IMR-90 (cell line): ENCODE results near the gene MKNK2. TPM values are rescaled to one million over a fixed set of nuclear protein-coding genes. Genes with fewer than 3 reads are reported as not detected.

Experiments
- ATAC-seq: fragments of 200-7000 bp; cut with Tn5 transposase; 2 replicates; pipeline ENCODE4 v1.9.1; 2020; ENCODE audit warnings: low read depth, mild to moderate bottlenecking, moderate library complexity
- BruUV-seq: library from RNA; stranded (reverse); fragments of 400-500 nt; replicated peaks from 2 replicates; lab custom pipeline; 2021; lab: Mats Ljungman, UMichigan
- CTCF ChIA-PET: fragments of 300-600 bp; formaldehyde crosslinking; extraction: SDS; loops from one replicate; lab custom pipeline; 2021; ENCODE audit warnings: antibody characterized with exemption; lab: Yijun Ruan, JAX
- POLR2A ChIA-PET: fragments of 300-600 bp; sonication (Branson Sonifier 250); formaldehyde crosslinking; loops from one replicate; lab custom pipeline; 2022; ENCODE audit warnings: antibody characterized with exemption; ENCODE audit not compliant: unreplicated experiment; lab: Charles Lee
- DNase-seq: peaks from one replicate; pipeline ENCODE4 v3.0.0; 2013
- H2AFZ ChIP-seq: replicated peaks from 2 replicates; pipeline ENCODE3; 2013; ENCODE audit warnings: low read length, mild to moderate bottlenecking; ENCODE audit not compliant: poor library complexity
- H2AK5ac ChIP-seq: 2 replicates; pipeline ENCODE4 v1.6.1; 2013; ENCODE audit warnings: low read depth, low read length, inconsistent platforms
- H2AK9ac ChIP-seq: replicated peaks from 2 replicates; pipeline ENCODE3; 2013; ENCODE audit warnings: mild to moderate bottlenecking, low read depth, low read length, moderate library complexity; ENCODE audit not compliant: poor library complexity
- H2BK120ac ChIP-seq: 2 replicates; pipeline ENCODE4 v1.6.1; 2013; ENCODE audit warnings: low read depth, low read length, inconsistent platforms
- H2BK15ac ChIP-seq: 3 replicates; pipeline ENCODE4 v1.6.1; 2013; ENCODE audit warnings: low read depth, low read length, inconsistent platforms
- H2BK20ac ChIP-seq: 2 replicates; pipeline ENCODE4 v1.6.1; 2013; ENCODE audit warnings: low read depth, mild to moderate bottlenecking, inconsistent platforms, low read length, moderate library complexity
- H2BK5ac ChIP-seq: 2 replicates; pipeline ENCODE4 v1.6.1; 2013; ENCODE audit warnings: mild to moderate bottlenecking, low read depth, low read length, inconsistent platforms; ENCODE audit not compliant: poor library complexity, severe bottlenecking
- H3K14ac ChIP-seq: replicated peaks from 2 replicates; pipeline ENCODE4 v1.6.1; 2013; ENCODE audit warnings: low read depth, low read length, inconsistent platforms
- H3K18ac ChIP-seq: 2 replicates; pipeline ENCODE4 v1.6.1; 2013; ENCODE audit warnings: low read depth, low read length, control low read depth
- H3K23ac ChIP-seq: 2 replicates; pipeline ENCODE4 v1.6.1; 2013; ENCODE audit warnings: low read depth, low read length, inconsistent platforms
- H3K27ac ChIP-seq: 2 replicates; pipeline ENCODE4 v1.5.1; 2013; ENCODE audit warnings: mild to moderate bottlenecking, control low read depth, low read length; ENCODE audit not compliant: insufficient read depth
- H3K27me3 ChIP-seq: 2 replicates; pipeline ENCODE4 v1.6.1; 2013; ENCODE audit warnings: low read length; ENCODE audit not compliant: control insufficient read depth, insufficient read depth
- H3K36me3 ChIP-seq: 2 replicates; pipeline ENCODE4 v1.6.1; 2013; ENCODE audit warnings: low read length, mixed read lengths; ENCODE audit not compliant: control insufficient read depth, insufficient read depth
- H3K4ac ChIP-seq: 2 replicates; pipeline ENCODE4 v1.6.1; 2013; ENCODE audit warnings: low read depth, low read length, inconsistent platforms
- H3K4me1 ChIP-seq: 2 replicates; pipeline ENCODE4 v1.6.1; 2013; ENCODE audit warnings: low read length, mixed read lengths; ENCODE audit not compliant: control insufficient read depth, insufficient read depth
- H3K4me2 ChIP-seq: 2 replicates; pipeline ENCODE4 v1.6.1; 2013; ENCODE audit warnings: low read depth, mild to moderate bottlenecking, control low read depth, low read length, moderate library complexity
- H3K4me3 ChIP-seq: 2 replicates; pipeline ENCODE4 v1.5.1; 2013; ENCODE audit warnings: low read depth, mild to moderate bottlenecking, control low read depth, low read length, moderate library complexity; ENCODE audit not compliant: insufficient read depth
- H3K56ac ChIP-seq: 2 replicates; pipeline ENCODE4 v1.6.1; 2013; ENCODE audit warnings: low read length, inconsistent platforms; ENCODE audit not compliant: insufficient read depth; ENCODE audit errors: extremely low read depth
- H3K79me1 ChIP-seq, 2 experiments: 2 replicates each; pipeline ENCODE4 v1.6.1; 2013; ENCODE audit warnings: low read length in 2 of 2, inconsistent platforms in 1 of 2, low read depth in 1 of 2
- H3K9ac ChIP-seq: 2 replicates; pipeline ENCODE4 v1.6.1; 2013; ENCODE audit warnings: low read depth, low read length, control low read depth
- H3K9me1 ChIP-seq: 2 replicates; pipeline ENCODE4 v1.6.1; 2013; ENCODE audit warnings: low read length, inconsistent platforms; ENCODE audit not compliant: insufficient read depth
- H3K9me3 ChIP-seq: 2 replicates; pipeline ENCODE4 v1.6.1; 2013; ENCODE audit warnings: low read length; ENCODE audit not compliant: control insufficient read depth, insufficient read depth
- H4K20me1 ChIP-seq: 2 replicates; pipeline ENCODE4 v1.6.1; 2013; ENCODE audit warnings: low read length, inconsistent platforms; ENCODE audit not compliant: insufficient read depth
- H4K5ac ChIP-seq: 2 replicates; pipeline ENCODE4 v1.6.1; 2013; ENCODE audit warnings: mild to moderate bottlenecking, low read depth, low read length, control low read depth
- H4K8ac ChIP-seq, 2 experiments: 2 replicates each; pipeline ENCODE4 v1.6.1; 2013; ENCODE audit warnings: low read depth in 2 of 2, low read length in 2 of 2, control low read depth in 1 of 2, inconsistent platforms in 1 of 2
- H4K91ac ChIP-seq: 2 replicates; pipeline ENCODE4 v1.6.1; 2013; ENCODE audit warnings: low read depth, low read length, inconsistent platforms; ENCODE audit not compliant: insufficient read depth
- CEBPB ChIP-seq: IDR thresholded peaks from 2 replicates; pipeline ENCODE4 v1.6.1; 2012; ENCODE audit warnings: low read depth, low read length, improper control_type of control experiment
- WGBS, 2 experiments: methylation state at CpG; one replicate each; pipeline versions ENCODE4 v1.1.5 to v1.1.7; 2013; ENCODE audit warnings: missing lambda C conversion rate in 2 of 2; ENCODE audit not compliant: insufficient read length in 1 of 2; ENCODE audit errors: extremely low coverage in 2 of 2; 5-methylcytosine and 5-hydroxymethylcytosine counted together
- dilution Hi-C: fragments of 300-500 bp; cut with HindIII; formaldehyde crosslinking; loops from one replicate; pipeline ENCODE4 v1.14.3; 2018; ENCODE audit warnings: low sequenced_read_pairs; ENCODE audit not compliant: unreplicated experiment
- in situ Hi-C: fragments of 300-500 bp; cut with MboI; formaldehyde crosslinking; loops from 3 replicates; pipeline ENCODE4 v1.14.3; 2019; ENCODE audit warnings: low sequenced_read_pairs, inconsistent platforms, mixed read lengths
- intact Hi-C: fragments of 100-400 bp; cut with micrococcal nuclease; formaldehyde crosslinking; loops from 2 replicates; pipeline ENCODE4 v1.10.0; 2022
- polyA plus RNA-seq, 3 experiments: library from polyadenylated mRNA; depleted of rRNA; stranded (reverse); fragments of >200 nt; gene quantifications; 2 replicates each; pipeline ENCODE4 v1.2.3, GENCODE V29; 2012; ENCODE audit warnings: low replicate concordance in 1 of 3
- total RNA-seq: library from RNA; depleted of rRNA; stranded (reverse); fragments of >200 nt; gene quantifications from 2 replicates; pipeline ENCODE4 v1.2.3, GENCODE V29; 2012
- TF ChIP-seq, protein P1 (sequence below): conservative IDR thresholded peaks from 2 replicates; pipeline ENCODE4 v1.5.1; 2012; ENCODE audit warnings: mild to moderate bottlenecking, low read depth, low read length, improper control_type of control experiment

Gene MKNK2
- total and polyA plus RNA-seq, 2 of the 4 experiments (the other 2 are of a cell fraction) = 21.9 to 31.8 TPM

DNA sequence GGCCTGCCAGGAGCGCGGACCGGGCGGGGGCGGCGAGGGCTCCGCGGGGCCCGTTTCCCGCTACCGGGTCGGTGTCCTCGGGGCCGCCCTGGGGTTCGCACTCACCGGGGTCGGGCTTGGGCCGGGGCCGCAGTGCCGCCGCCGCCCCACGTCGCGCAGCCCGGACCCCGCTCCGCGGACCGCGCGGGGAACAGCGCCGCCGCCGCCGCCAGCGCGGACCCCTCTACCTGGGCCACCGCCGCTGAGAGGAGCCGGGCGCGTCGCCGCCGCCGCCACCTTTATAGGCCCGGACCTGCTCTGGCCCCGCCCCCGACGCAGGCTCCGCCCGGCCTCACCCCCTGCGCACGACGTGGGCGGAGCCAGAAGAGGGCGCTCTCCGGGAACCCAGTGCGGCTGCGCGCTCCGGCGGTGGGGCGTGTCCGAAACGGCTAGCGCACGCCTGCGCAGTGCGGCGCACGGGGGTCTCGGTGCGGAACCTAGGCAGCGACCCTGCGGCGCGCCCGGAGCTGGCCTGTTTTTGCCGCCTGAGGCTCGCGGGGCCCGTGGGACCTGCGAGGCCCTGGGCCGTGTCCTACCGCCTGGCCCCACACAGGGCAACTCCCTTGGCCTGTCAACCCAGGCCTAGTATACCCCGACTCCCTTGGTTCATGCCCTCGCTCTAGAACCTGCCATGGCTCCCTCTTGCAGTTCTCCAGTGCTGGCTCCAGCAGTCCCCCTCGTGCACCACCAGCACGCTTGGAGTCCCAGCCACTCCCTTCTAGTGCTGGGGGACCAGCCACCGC, at the start of gene MKNK2 (continued):
- TF ChIP-seq, protein P1, sequence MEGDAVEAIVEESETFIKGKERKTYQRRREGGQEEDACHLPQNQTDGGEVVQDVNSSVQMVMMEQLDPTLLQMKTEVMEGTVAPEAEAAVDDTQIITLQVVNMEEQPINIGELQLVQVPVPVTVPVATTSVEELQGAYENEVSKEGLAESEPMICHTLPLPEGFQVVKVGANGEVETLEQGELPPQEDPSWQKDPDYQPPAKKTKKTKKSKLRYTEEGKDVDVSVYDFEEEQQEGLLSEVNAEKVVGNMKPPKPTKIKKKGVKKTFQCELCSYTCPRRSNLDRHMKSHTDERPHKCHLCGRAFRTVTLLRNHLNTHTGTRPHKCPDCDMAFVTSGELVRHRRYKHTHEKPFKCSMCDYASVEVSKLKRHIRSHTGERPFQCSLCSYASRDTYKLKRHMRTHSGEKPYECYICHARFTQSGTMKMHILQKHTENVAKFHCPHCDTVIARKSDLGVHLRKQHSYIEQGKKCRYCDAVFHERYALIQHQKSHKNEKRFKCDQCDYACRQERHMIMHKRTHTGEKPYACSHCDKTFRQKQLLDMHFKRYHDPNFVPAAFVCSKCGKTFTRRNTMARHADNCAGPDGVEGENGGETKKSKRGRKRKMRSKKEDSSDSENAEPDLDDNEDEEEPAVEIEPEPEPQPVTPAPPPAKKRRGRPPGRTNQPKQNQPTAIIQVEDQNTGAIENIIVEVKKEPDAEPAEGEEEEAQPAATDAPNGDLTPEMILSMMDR = peak; percentile 81
- no peak for TF ChIP-seq CEBPB

GRCh38 chr19:2100719-2101061, 49.6 kb upstream of the MKNK2 start:
- Histone ChIP-seq H4K91ac (no peak overlapping the region), H3K4me1 (no peaks in the 10 kb centered on the region; the same call in 1 of the 2 replicates), H2BK120ac (no peak overlapping the region), H3K23ac (no peak overlapping the region), H4K8ac (no peak overlapping the region), H3K36me3 (peaks cover 43% of the 10 kb centered on the region), H3K9me1 (peaks cover 7% of the 10 kb centered on the region), H2AK9ac (no peak overlapping the region), H3K9me3 (no peaks in the 10 kb centered on the region), H2BK20ac (no peak overlapping the region), H4K20me1 (peaks cover 55% of the 10 kb centered on the region), H3K56ac (no peak overlapping the region), H3K27me3 (no peaks in the 10 kb centered on the region), H3K4me3 (no peak overlapping the region), H2AFZ (no peak overlapping the region), H3K4me2 (no peak overlapping the region), H2AK5ac (no peak overlapping the region), H3K14ac (no peak overlapping the region), H3K18ac (no peak overlapping the region), H2BK15ac (no peak overlapping the region), H2BK5ac (no peak overlapping the region), H3K9ac (no peak overlapping the region), H3K27ac (no peak overlapping the region), H4K5ac (no peak overlapping the region), H3K4ac (no peak overlapping the region), H3K79me1 (peaks cover 12 to 36% of the 10 kb centered on the region in 2 experiments)
- dilution Hi-C loops (no loop called here), intact Hi-C loops (no loop called here), in situ Hi-C loops (no loop called here)
- ChIA-PET POLR2A (no interaction called here), CTCF (no interaction called here)
- BruUV-seq = no TSS peak
- WGBS, 2 experiments = 94% methylated on average over 4 of the region's 11 CpGs; no CpG with 5 or more reads in 1 of the 2 experiments
- DNase-seq (no peak), ATAC-seq (no peak)
- TF ChIP-seq, protein P1 = no peak
